C4-2B (cell line): Measurements from ENCODE around the gene CACNB2.

Experiments used
- CTCF ChIP-seq: fragments of 450-650 bp; conservative IDR thresholded peaks from 2 replicates; pipeline ENCODE4 v1.5.1; 2017; ENCODE audit warnings: mild to moderate bottlenecking
- ZFX ChIP-seq: fragments of 450-650 bp; IDR thresholded peaks from 2 replicates; pipeline ENCODE4 v1.6.1; 2017

- TF ChIP-seq CTCF, result no peak
- no peak for TF ChIP-seq ZFX
These were observed 100.1 kb downstream of the CACNB2 start for GRCh38 chr10:18240185-18240882.
